Subcutaneous adipose tissue (tissue), 4 donors: Measurements from ENCODE around the gene ISYNA1. TPM values are rescaled to one million over a fixed set of nuclear protein-coding genes. Genes with fewer than 3 reads are reported as not detected.

Experiments
- small RNA-seq: library from RNA; depleted of rRNA; stranded (forward); fragments of <200 nt; gene quantifications from one replicate; pipeline ENCODE3, GENCODE V24; 2016
- total RNA-seq, 4 donors: library from RNA; depleted of rRNA; stranded (reverse); fragments of >200 nt; gene quantifications; one replicate each; pipeline ENCODE4 v1.1.0, GENCODE V29; 2016
- TF ChIP-seq, protein P1 (sequence below): fragments of 450-650 bp; IDR thresholded peaks from one replicate; pipeline ENCODE4 v1.5.1; 2016; ENCODE audit warnings: low read depth, mild to moderate bottlenecking, control low read depth, antibody characterized with exemption, moderate library complexity

ISYNA1 gene
- total RNA-seq, 4 donors from 2014 or later = 9.9 to 50.5 (median 11.4) TPM

DNA sequence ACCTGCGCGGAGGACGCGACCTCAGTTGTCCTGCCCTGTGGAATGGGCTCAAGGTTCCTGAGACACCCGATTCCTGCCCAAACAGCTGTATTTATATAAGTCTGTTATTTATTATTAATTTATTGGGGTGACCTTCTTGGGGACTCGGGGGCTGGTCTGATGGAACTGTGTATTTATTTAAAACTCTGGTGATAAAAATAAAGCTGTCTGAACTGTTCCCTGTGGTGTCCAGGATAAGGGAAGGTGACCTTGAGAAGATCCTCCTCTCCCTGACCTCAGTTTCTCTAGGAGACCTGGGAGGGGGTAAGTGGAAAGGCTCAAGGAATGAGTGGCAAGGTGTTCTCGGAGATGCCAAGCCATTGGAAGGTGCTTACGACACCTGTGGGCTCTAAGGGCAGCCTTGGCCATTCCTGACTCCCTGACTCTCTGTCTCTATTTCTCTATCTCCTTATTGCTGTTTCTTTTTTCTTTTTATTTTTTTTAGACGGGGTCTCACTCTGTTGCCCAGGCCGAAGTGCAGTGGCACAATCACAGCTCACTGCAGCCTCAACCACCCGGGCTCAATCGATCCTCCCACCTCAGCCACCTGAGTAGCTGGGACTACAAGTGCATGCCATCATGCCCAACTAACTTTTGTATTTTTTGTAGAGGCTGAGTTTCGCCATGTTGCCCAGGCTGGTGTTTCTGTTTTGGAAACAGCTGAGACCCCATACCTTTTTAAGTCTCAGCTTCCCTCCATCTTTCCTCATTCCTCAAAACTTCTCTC lies 48.8 kb downstream of the ISYNA1 start:
- TF ChIP-seq, protein P1, sequence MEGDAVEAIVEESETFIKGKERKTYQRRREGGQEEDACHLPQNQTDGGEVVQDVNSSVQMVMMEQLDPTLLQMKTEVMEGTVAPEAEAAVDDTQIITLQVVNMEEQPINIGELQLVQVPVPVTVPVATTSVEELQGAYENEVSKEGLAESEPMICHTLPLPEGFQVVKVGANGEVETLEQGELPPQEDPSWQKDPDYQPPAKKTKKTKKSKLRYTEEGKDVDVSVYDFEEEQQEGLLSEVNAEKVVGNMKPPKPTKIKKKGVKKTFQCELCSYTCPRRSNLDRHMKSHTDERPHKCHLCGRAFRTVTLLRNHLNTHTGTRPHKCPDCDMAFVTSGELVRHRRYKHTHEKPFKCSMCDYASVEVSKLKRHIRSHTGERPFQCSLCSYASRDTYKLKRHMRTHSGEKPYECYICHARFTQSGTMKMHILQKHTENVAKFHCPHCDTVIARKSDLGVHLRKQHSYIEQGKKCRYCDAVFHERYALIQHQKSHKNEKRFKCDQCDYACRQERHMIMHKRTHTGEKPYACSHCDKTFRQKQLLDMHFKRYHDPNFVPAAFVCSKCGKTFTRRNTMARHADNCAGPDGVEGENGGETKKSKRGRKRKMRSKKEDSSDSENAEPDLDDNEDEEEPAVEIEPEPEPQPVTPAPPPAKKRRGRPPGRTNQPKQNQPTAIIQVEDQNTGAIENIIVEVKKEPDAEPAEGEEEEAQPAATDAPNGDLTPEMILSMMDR = no peak

DNA sequence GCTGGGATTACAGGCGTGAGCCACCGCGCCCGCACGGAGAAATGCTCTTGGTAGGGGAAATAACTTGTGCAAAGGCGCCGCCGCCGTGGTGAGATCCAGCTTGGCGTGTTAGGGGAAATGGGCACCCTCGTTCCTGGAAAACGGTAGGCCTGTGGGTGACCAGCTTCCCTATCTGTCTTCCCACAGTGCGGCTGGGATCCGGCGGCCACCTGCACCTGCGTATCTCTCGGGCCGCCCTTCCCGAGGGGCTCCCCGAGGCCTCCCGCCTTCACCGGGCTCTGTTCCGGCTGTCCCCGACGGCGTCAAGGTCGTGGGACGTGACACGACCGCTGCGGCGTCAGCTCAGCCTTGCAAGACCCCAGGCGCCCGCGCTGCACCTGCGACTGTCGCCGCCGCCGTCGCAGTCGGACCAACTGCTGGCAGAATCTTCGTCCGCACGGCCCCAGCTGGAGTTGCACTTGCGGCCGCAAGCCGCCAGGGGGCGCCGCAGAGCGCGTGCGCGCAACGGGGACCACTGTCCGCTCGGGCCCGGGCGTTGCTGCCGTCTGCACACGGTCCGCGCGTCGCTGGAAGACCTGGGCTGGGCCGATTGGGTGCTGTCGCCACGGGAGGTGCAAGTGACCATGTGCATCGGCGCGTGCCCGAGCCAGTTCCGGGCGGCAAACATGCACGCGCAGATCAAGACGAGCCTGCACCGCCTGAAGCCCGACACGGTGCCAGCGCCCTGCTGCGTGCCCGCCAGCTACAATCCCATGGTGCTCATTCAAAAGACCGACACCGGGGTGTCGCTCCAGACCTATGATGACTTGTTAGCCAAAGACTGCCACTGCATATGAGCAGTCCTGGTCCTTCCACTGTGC lies 49.6 kb downstream of the ISYNA1 start:
- TF ChIP-seq, protein P1 = no peak

DNA sequence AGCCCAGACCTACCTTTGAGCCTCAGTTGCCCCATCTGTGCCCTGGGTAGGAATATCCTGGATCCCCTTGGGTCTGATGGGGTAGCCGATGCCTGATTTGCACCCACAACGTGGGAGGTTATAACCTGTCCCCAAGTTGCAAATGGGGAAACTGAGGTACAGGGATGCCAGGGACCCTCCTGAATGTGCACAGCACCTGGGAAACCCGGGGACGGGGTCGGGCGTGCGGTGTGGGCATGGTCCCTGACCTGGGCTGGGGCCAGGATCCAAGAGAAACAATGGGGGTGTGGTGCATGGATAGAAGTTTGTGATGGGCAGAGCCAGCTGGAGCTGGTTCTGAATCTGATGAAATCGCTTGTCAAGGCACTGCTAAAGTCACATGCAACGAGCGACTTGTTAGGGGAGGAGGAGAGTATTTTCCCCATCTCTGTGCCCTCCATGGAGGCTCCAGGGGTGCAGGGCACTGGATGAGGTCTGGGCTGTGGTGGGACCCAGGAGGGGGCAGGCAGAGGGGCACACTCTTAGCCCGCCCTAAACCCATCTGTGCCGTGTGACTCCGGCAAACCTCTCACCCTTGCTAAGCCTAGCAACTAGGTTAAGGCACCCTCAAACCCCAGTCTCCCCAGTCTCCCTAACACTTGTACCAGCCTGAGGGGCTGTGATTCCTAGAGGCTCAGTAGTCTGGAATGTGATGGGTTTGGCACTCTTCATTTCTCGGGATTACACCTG lies 51.2 kb downstream of the ISYNA1 start:
- TF ChIP-seq, protein P1 = no peak

DNA sequence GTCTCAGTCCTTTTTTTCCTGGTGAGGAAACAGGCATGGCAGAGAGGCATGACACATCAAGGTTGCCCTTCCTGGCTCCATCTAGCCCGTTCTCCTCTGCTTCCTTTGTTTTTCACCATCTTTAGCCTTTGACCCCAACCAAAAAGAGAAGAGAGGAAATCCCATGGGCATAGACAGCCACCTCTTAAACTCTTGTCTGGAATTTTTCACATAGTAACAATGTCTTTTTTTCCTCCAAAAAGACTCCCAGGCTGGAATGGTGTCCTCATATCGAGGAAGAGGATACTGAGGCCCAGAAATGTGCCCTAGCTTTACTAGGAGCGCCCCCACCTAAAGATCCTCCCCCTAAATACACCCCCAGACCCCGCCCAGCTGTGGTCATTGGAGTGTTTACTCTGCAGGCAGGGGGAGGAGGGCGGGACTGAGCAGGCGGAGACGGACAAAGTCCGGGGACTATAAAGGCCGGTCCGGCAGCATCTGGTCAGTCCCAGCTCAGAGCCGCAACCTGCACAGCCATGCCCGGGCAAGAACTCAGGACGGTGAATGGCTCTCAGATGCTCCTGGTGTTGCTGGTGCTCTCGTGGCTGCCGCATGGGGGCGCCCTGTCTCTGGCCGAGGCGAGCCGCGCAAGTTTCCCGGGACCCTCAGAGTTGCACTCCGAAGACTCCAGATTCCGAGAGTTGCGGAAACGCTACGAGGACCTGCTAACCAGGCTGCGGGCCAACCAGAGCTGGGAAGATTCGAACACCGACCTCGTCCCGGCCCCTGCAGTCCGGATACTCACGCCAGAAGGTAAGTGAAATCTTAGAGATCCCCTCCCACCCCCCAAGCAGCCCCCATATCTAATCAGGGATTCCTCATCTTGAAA lies 52.0 kb downstream of the ISYNA1 start, which contains the start of gene GDF15:
GDF15 (plus strand) TSS at position 484 of the 868 bp plus-strand sequence; CDS start at position 516, 32 bp downstream.
- TF ChIP-seq, protein P1 = no peak

DNA sequence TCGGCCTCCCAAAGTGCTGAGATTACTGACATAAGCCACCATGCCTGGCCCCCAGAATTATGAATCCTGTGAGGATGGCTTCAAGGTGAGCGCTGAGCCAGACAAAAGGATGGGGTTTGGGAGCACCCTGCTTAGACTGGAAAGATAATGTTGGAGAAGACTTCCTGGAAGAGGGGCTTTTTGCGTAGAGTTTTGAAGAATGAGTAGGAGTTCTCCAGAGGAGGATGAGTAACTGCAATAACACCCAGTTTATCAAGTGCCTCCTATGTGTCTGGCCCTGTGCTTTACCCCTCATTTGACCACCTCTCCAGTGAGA lies 52.6 kb downstream of the ISYNA1 start:
- TF ChIP-seq, protein P1 = no peak

DNA sequence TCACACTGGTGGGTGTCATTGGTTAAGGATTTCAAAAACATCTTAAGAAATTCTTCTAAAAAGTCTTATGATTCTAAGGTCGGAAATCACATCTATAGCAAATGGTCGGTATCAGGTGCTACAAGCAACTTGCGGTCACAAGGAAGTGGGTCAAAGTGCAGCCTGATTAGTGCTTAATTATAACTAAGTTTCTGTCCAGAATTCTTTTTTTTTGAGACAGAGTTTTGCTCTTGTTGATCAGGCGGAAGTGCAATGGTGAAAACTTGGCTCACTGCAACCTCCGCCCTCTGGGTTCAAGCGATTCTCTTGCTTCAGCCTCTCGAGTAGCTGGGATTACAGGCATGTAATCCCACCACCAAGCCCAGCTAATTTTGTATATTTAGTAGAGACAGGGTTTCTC lies 53.2 kb downstream of the ISYNA1 start:
- TF ChIP-seq, protein P1 = no peak

Small RNA genes within 50 kb of the gene (small RNA-seq; reads per million reads assigned to genes)
- not detected for gene MIR3189

Other genes starting within 250 kb of the ISYNA1 start
- gene MPV17L2, start 244.9 kb downstream of the ISYNA1 start, total RNA-seq = 10 to 100 TPM; 11.3 to 15.8 (median 13.8) TPM
- gene RAB3A, start 234.1 kb downstream of the ISYNA1 start, total RNA-seq = under 1 TPM in 1 of 4 donors, not detected in 3; 0.51 TPM
- not detected for gene PDE4C, start 211.7 kb downstream of the ISYNA1 start, total RNA-seq
- gene IQCN, start 163.7 kb downstream of the ISYNA1 start, total RNA-seq = 1 to 10 TPM; 1.3 to 7.9 (median 3.0) TPM
- 100 to 1,000 TPM; 101 to 314 (median 150) TPM for gene JUND, start 156.5 kb downstream of the ISYNA1 start, total RNA-seq
- gene LSM4, start 115.1 kb downstream of the ISYNA1 start, total RNA-seq = 10 to 100 TPM; 70.3 to 87.7 (median 81.4) TPM
- 10 to 100 TPM; 17.4 to 33.9 (median 22.6) TPM for gene PGPEP1, start 97.5 kb downstream of the ISYNA1 start, total RNA-seq
- 10 to 100 TPM in 2 of 4 donors, 1 to 10 TPM in 2; 1.7 to 20.6 (median 8.4) TPM for gene GDF15, start 52.0 kb downstream of the ISYNA1 start, total RNA-seq
- 10 to 100 TPM in 3 of 4 donors, 1 to 10 TPM in 1; 8.3 to 32.0 (median 18.7) TPM for gene LRRC25, start 40.5 kb downstream of the ISYNA1 start, total RNA-seq
- gene SSBP4, start 18.7 kb downstream of the ISYNA1 start, total RNA-seq = 10 to 100 TPM; 19.8 to 32.0 (median 23.1) TPM
- 10 to 100 TPM; 14.3 to 16.1 (median 15.3) TPM for gene ELL, start 83.9 kb upstream of the ISYNA1 start, total RNA-seq
- 100 to 1,000 TPM; 105 to 369 (median 280) TPM for gene FKBP8, start 105.4 kb upstream of the ISYNA1 start, total RNA-seq
- gene KXD1, start 119.7 kb upstream of the ISYNA1 start, total RNA-seq = 100 to 1,000 TPM in 3 of 4 donors, 10 to 100 TPM in 1; 97.2 to 145 (median 120) TPM
- gene UBA52, start 133.7 kb upstream of the ISYNA1 start, total RNA-seq = 100 to 1,000 TPM; 498 to 791 (median 619) TPM
- 100 to 1,000 TPM in 2 of 4 donors, 10 to 100 TPM in 2; 49.1 to 128 (median 99.7) TPM for gene REX1BD, start 150.7 kb upstream of the ISYNA1 start, total RNA-seq
- gene CRLF1, start 168.7 kb upstream of the ISYNA1 start, total RNA-seq = 100 to 1,000 TPM in 2 of 4 donors, 10 to 100 TPM in 2; 28.5 to 117 (median 84.3) TPM
- gene TMEM59L, start 174.7 kb upstream of the ISYNA1 start, total RNA-seq = 1 to 10 TPM in 1 of 4 donors, under 1 TPM in 2, not detected in 1; 0.34 to 2.1 (median 0.88) TPM
- 10 to 100 TPM in 2 of 4 donors, 1 to 10 TPM in 2; 6.7 to 29.0 (median 12.1) TPM for gene KLHL26, start 198.9 kb upstream of the ISYNA1 start, total RNA-seq
- gene CRTC1, start 245.5 kb upstream of the ISYNA1 start, total RNA-seq = 1 to 10 TPM; 2.0 to 8.3 (median 3.9) TPM